ENCODE data around the gene GPR179. TPM values are rescaled to one million over a fixed set of nuclear protein-coding genes. Genes with fewer than 3 reads are reported as not detected.

GPR179 gene
- total RNA-seq, 3 donors from 2014 or later = under 0.01 TPM

GRCh38 chr17:38325221-38325851 lies 18.4 kb downstream of the GPR179 start:
- no peaks in the 10 kb centered on the region for H3K9me3 ChIP-seq
- H3K27ac ChIP-seq = peak overlapping the region; percentile 65 to 70
- no peaks in the 10 kb centered on the region for H3K36me3 ChIP-seq

GRCh38 chr17:38324772-38325171 lies 19.0 kb downstream of the GPR179 start:
- no peaks in the 10 kb centered on the region for H3K36me3 ChIP-seq
- DNase-seq (ENCODE audit: low spot score in 2 of 2) = no peak
- H3K4me3 ChIP-seq = no peak overlapping the region
- H3K27ac ChIP-seq = peak overlapping the region; percentile 65 to 70
- no peaks in the 10 kb centered on the region for H3K9me3 ChIP-seq
- no peak for TF ChIP-seq CTCF (IDR thresholded peaks at IDR 0.05)
- no peak for TF ChIP-seq POLR2A (IDR thresholded peaks at IDR 0.05)
- TF ChIP-seq POLR2AphosphoS5 (IDR thresholded peaks at IDR 0.05) = no peak
- no peaks in the 10 kb centered on the region for H3K27me3 ChIP-seq
- intact Hi-C loops (cut with DNase I; ENCODE audit: low total_unique reads) = no loop called here
- H3K4me1 ChIP-seq = peaks cover 6% of the 10 kb centered on the region in 2 donors

More at GRCh38 chr17:38325221-38325851, 18.4 kb downstream of the GPR179 start:
- intact Hi-C loops (cut with DNase I; ENCODE audit: low total_unique reads) = no loop called here
- no peak overlapping the region for H3K4me3 ChIP-seq
- H3K4me1 ChIP-seq = peaks cover 6% of the 10 kb centered on the region in 2 donors
- no peak for DNase-seq (ENCODE audit: low spot score in 2 of 2)
- TF ChIP-seq CTCF (IDR thresholded peaks at IDR 0.05) (no peak), POLR2A (IDR thresholded peaks at IDR 0.05) (no peak), POLR2AphosphoS5 (IDR thresholded peaks at IDR 0.05) (no peak)
- H3K27me3 ChIP-seq = no peaks in the 10 kb centered on the region

- H3K27ac ChIP-seq = peak overlapping the region; percentile 65 to 70
- intact Hi-C loops (cut with DNase I; ENCODE audit: low total_unique reads) = no loop called here
- H3K36me3 ChIP-seq = no peaks in the 10 kb centered on the region
These were observed 19.5 kb downstream of the GPR179 start for GRCh38 chr17:38324141-38324697.

GRCh38 chr17:38322897-38323296 lies 20.9 kb downstream of the GPR179 start:
- TF ChIP-seq POLR2A (IDR thresholded peaks at IDR 0.05) = no peak
- TF ChIP-seq POLR2AphosphoS5 (IDR thresholded peaks at IDR 0.05) = no peak
- TF ChIP-seq CTCF (IDR thresholded peaks at IDR 0.05) = no peak
- no peak overlapping the region for H3K4me3 ChIP-seq
- no peak for DNase-seq (ENCODE audit: low spot score in 2 of 2)
- H3K36me3 ChIP-seq = no peaks in the 10 kb centered on the region
- H3K4me1 ChIP-seq = peaks cover 6% of the 10 kb centered on the region in 2 donors
- no peaks in the 10 kb centered on the region for H3K9me3 ChIP-seq
- H3K27ac ChIP-seq = peak overlapping the region in 1 of 2 donors; percentile 54
- H3K27me3 ChIP-seq = no peaks in the 10 kb centered on the region
- intact Hi-C loops (cut with DNase I; ENCODE audit: low total_unique reads) = no loop called here

More at GRCh38 chr17:38324141-38324697, 19.5 kb downstream of the GPR179 start:
- H3K4me1 ChIP-seq = peaks cover 6% of the 10 kb centered on the region in 2 donors
- H3K27me3 ChIP-seq = no peaks in the 10 kb centered on the region
- TF ChIP-seq CTCF (IDR thresholded peaks at IDR 0.05) = no peak
- TF ChIP-seq POLR2A (IDR thresholded peaks at IDR 0.05) = no peak
- no peaks in the 10 kb centered on the region for H3K9me3 ChIP-seq
- DNase-seq (ENCODE audit: low spot score in 2 of 2) = no peak
- H3K4me3 ChIP-seq = no peak overlapping the region

GRCh38 chr17:38322156-38322779 lies 21.5 kb downstream of the GPR179 start:
- Histone ChIP-seq H3K4me1 (peaks cover 6% of the 10 kb centered on the region in 2 donors), H3K9me3 (no peaks in the 10 kb centered on the region), H3K4me3 (no peak overlapping the region), H3K27ac (no peak overlapping the region), H3K36me3 (no peaks in the 10 kb centered on the region), H3K27me3 (no peaks in the 10 kb centered on the region)
- intact Hi-C loops (cut with DNase I; ENCODE audit: low total_unique reads) = no loop called here
- DNase-seq (ENCODE audit: low spot score in 2 of 2) = no peak
- TF ChIP-seq POLR2A (IDR thresholded peaks at IDR 0.05) (no peak), CTCF (IDR thresholded peaks at IDR 0.05) (peak in 2 of 3 donors; percentile 25 to 34)

All from breast epithelium (tissue), 4 donors.